ENCODE measurements around the gene ERAL1. TPM values are rescaled to one million over a fixed set of nuclear protein-coding genes. Genes with fewer than 3 reads are reported as not detected.

Gene ERAL1
- total and polyA plus RNA-seq, 2 of the 4 experiments (the other 2 are of a cell fraction) = 34.1 to 62.3 TPM

- H4K91ac ChIP-seq (ENCODE audit: insufficient read depth, low read depth, low read length) = peak within 1 kb of the TSS; percentile 91
- H2AK5ac ChIP-seq (ENCODE audit: low read depth, low read length) = peak within 1 kb of the TSS; percentile 80
- H3K14ac ChIP-seq (replicated peaks; ENCODE audit: low read depth, low read length) = peak within 1 kb of the TSS; percentile 100
- peaks cover 9% of the 10 kb centered on the region for H3K4me1 ChIP-seq (ENCODE audit: control insufficient read depth, insufficient read depth, low read length)
- H3K18ac ChIP-seq (ENCODE audit: low read depth, low read length) = peak within 1 kb of the TSS; percentile 84
- peak within 1 kb of the TSS; percentile 94 for H3K4me2 ChIP-seq (ENCODE audit: low read depth, low read length)
- intact Hi-C loops (cut with micrococcal nuclease) = loop anchor here (1.0 kb wide), 1 partner anchor 134 kb away; no protein-coding TSS in a partner anchor
- peak within 1 kb of the TSS; percentile 82 to 97 for H4K8ac ChIP-seq (ENCODE audit: low read depth in 2 of 2, low read length in 2 of 2)
- H3K9ac ChIP-seq (ENCODE audit: low read depth, low read length) = peak within 1 kb of the TSS; percentile 91
- peak; percentile 67; the same call in 1 of the 2 replicates for TF ChIP-seq MAZ (IDR thresholded peaks at IDR 0.05; ENCODE audit: borderline replicate concordance, low read depth, low read length)
- TF ChIP-seq CTCF (conservative IDR thresholded peaks at IDR 0.05; ENCODE audit: low read depth, low read length) = peak; percentile 27; the same call in 1 of the 2 replicates
- 0 out of 2 replicates have a peak, but pooled peaks have one; percentile 32 for TF ChIP-seq BHLHE40 (IDR thresholded peaks at IDR 0.05; ENCODE audit: low read depth, low read length)
- no peak for TF ChIP-seq USF2 (IDR thresholded peaks at IDR 0.05; ENCODE audit: low read depth, low read length)
- TF ChIP-seq MXI1 (IDR thresholded peaks at IDR 0.05; ENCODE audit: borderline replicate concordance, low read depth, low read length) = no peak
- no peak for TF ChIP-seq ELK1 (IDR thresholded peaks at IDR 0.05; ENCODE audit: borderline replicate concordance, low read depth, low read length)
- TF ChIP-seq CEBPB (IDR thresholded peaks at IDR 0.05; ENCODE audit: low read depth, low read length) = peak; percentile 54
- H3K9me3 ChIP-seq (ENCODE audit: control insufficient read depth, insufficient read depth, low read length) = no peaks in the 10 kb centered on the region
- ChIA-PET CTCF (interaction anchor here (2.3 to 2.8 kb wide), 2 partner anchors 133 to 170 kb away, joined by 11 to 15 read pairs; partner anchors contain the start of gene TLCD1), POLR2A (ENCODE audit: unreplicated experiment) (no interaction called here)
- peak within 1 kb of the TSS; percentile 53; the same call in 1 of the 3 replicates for H2BK15ac ChIP-seq (ENCODE audit: low read depth, low read length)
- peak; percentile 84 for ATAC-seq (ENCODE audit: low read depth)
- peak within 1 kb of the TSS; percentile 93 for H3K4ac ChIP-seq (ENCODE audit: low read depth, low read length)
- in situ Hi-C loops (cut with MboI; ENCODE audit: low sequenced_read_pairs) = no loop called here
- peak within 1 kb of the TSS; percentile 76 for H3K27ac ChIP-seq (ENCODE audit: insufficient read depth, low read length)
- peak within 1 kb of the TSS; percentile 74; the same call in 1 of the 2 replicates for H3K56ac ChIP-seq (ENCODE audit: extremely low read depth, insufficient read depth, low read length)
- DNase-seq = peak; percentile 30
- H3K4me3 ChIP-seq (ENCODE audit: insufficient read depth, low read depth, low read length) = peak within 1 kb of the TSS; percentile 79
- H3K36me3 ChIP-seq (ENCODE audit: control insufficient read depth, insufficient read depth, low read length) = no peaks in the 10 kb centered on the region
- H4K5ac ChIP-seq (ENCODE audit: low read depth, low read length) = peak within 1 kb of the TSS; percentile 95
- H2AFZ ChIP-seq (replicated peaks; ENCODE audit: low read length, poor library complexity) = peak within 1 kb of the TSS; percentile 95
- H2BK5ac ChIP-seq (ENCODE audit: low read depth, low read length, poor library complexity, severe bottlenecking) = peak within 1 kb of the TSS; percentile 45
- H3K23ac ChIP-seq (ENCODE audit: low read depth, low read length) = peak within 1 kb of the TSS; percentile 98
- peaks cover 16 to 58% of the 10 kb centered on the region in 2 experiments; a peak in 3 of 4 replicates for H3K79me1 ChIP-seq (ENCODE audit: low read depth in 1 of 2, low read length in 2 of 2)
- peak within 1 kb of the TSS; percentile 39; the same call in 1 of the 2 replicates for H2BK20ac ChIP-seq (ENCODE audit: low read depth, low read length)
- peaks cover 21% of the 10 kb centered on the region; the same call in 1 of the 2 replicates for H4K20me1 ChIP-seq (ENCODE audit: insufficient read depth, low read length)
- H2BK120ac ChIP-seq (ENCODE audit: low read depth, low read length) = peak within 1 kb of the TSS; percentile 66
- WGBS, 2 experiments (ENCODE audit: extremely low coverage in 2 of 2, insufficient read length in 1 of 2) = 2% methylated on average over 26 of the region's 73 CpGs; no CpG with 5 or more reads in 1 of the 2 experiments
- dilution Hi-C loops (cut with HindIII; ENCODE audit: low sequenced_read_pairs, unreplicated experiment) = no loop called here
- peak within 1 kb of the TSS; percentile 97 for H2AK9ac ChIP-seq (replicated peaks; ENCODE audit: low read depth, low read length, poor library complexity)
- peaks cover 20% of the 10 kb centered on the region for H3K9me1 ChIP-seq (ENCODE audit: insufficient read depth, low read length)
- no peaks in the 10 kb centered on the region for H3K27me3 ChIP-seq (ENCODE audit: control insufficient read depth, insufficient read depth, low read length)
- no TSS peak for BruUV-seq (replicated peaks)
These were observed 42.3 kb downstream of the ERAL1 start, which contains the start of gene FLOT2 for GRCh38 chr17:28896884-28897768. TSS of gene FLOT2 (minus strand) at chr17:28897733. CDS start at chr17:28897574, 159 bp downstream.
